Epithelial cell of esophagus (primary cell): Measurements from ENCODE around the gene ZNF408.
A peak's percentile ranks its signal among the peaks of the same experiment; 100 is the strongest.
"Not testable (repeated sequence)": the region's sequence is repeated elsewhere in the genome, so short reads cannot be mapped to it uniquely, and the experiment has no call there.

Source experiments
- DNase-seq: peaks from one replicate; pipeline ENCODE4 v3.0.0; 2010; ENCODE audit warnings: low read depth
- H3K4me3 ChIP-seq: 2 replicates; pipeline ENCODE4 v1.5.1; 2011; ENCODE audit warnings: mild to moderate bottlenecking, low read length, control low read depth
- CTCF ChIP-seq: IDR thresholded peaks from 2 replicates; pipeline ENCODE4 v1.5.1; 2011; ENCODE audit warnings: low read depth, mild to moderate bottlenecking, low read length, control low read depth, inconsistent platforms; ENCODE audit not compliant: insufficient read depth; ENCODE audit errors: missing control alignments

ZNF408 gene

GRCh38 chr11:46663277-46663940 is 37.4 kb upstream of the ZNF408 start:
- no peak for DNase-seq
- no peak for TF ChIP-seq CTCF
- no peak overlapping the region for H3K4me3 ChIP-seq

GRCh38 chr11:46664612-46665011 is 36.2 kb upstream of the ZNF408 start:
- no peak overlapping the region for H3K4me3 ChIP-seq
- no peak for DNase-seq
- TF ChIP-seq CTCF, result no peak

GRCh38 chr11:46665356-46665755 is 35.5 kb upstream of the ZNF408 start:
- no peak for TF ChIP-seq CTCF
- no peak for DNase-seq
- H3K4me3 ChIP-seq, result no peak overlapping the region

GRCh38 chr11:46666516-46666915 is 34.3 kb upstream of the ZNF408 start:
- TF ChIP-seq CTCF, result no peak
- no peak for DNase-seq
- H3K4me3 ChIP-seq, result no peak overlapping the region

GRCh38 chr11:46667043-46667481 is 33.8 kb upstream of the ZNF408 start:
- DNase-seq, result no peak
- no peak overlapping the region for H3K4me3 ChIP-seq
- TF ChIP-seq CTCF, result no peak

GRCh38 chr11:46668480-46669085 is 32.2 kb upstream of the ZNF408 start:
- TF ChIP-seq CTCF, result no peak
- H3K4me3 ChIP-seq, result no peak overlapping the region
- DNase-seq, result no peak

GRCh38 chr11:46669711-46670139 is 31.1 kb upstream of the ZNF408 start:
- peak; percentile 39 for TF ChIP-seq CTCF
- no peak for DNase-seq
- H3K4me3 ChIP-seq, result no peak overlapping the region

- not testable (repeated sequence) for H3K4me3 ChIP-seq, DNase-seq
These were observed 30.3 kb upstream of the ZNF408 start for GRCh38 chr11:46670521-46670920.
